ENCODE measurements around the gene RPTOR.

RPTOR gene

DNA sequence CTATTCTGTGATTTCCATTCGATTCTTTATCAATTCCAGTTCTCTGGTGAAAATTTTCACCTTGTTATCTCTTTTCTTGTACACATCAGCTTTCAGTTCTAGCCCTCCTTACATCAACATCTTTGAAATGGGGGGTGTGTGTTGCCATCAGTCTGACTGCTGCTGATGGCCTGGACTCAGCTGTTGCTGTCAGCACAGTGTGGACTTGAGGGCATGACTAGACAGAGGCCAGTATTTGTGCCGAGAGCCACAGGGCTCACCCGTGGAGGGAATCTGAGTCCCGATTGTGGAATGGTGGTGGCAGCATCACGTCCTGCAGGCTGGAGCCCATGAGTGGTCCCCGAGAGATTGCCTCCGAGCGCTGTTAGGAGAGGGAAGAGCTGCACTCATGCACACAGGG is 114.2 kb downstream of the RPTOR start:
- DNase-seq (ENCODE audit: low read depth, low spot score) = no peak
- TF ChIP-seq FOXP2 (optimal IDR thresholded peaks at IDR 0.05; ENCODE audit: control extremely low read depth, extremely low read length, insufficient read depth) (no peak), EZH2 (IDR thresholded peaks at IDR 0.05) (no peak), POLR2AphosphoS5 (IDR thresholded peaks at IDR 0.05; ENCODE audit: borderline replicate concordance, low read depth, low read length) (no peak)
- Histone ChIP-seq H3K27ac (no peak overlapping the region), H3K9me3 (ENCODE audit: low read depth, low read length) (peaks cover 7% of the 10 kb centered on the region), H3K4me3 (no peak overlapping the region), H3K9ac (ENCODE audit: insufficient read length) (no peak overlapping the region), H3K36me3 (ENCODE audit: insufficient read depth, low read length) (no peaks in the 10 kb centered on the region)

DNA sequence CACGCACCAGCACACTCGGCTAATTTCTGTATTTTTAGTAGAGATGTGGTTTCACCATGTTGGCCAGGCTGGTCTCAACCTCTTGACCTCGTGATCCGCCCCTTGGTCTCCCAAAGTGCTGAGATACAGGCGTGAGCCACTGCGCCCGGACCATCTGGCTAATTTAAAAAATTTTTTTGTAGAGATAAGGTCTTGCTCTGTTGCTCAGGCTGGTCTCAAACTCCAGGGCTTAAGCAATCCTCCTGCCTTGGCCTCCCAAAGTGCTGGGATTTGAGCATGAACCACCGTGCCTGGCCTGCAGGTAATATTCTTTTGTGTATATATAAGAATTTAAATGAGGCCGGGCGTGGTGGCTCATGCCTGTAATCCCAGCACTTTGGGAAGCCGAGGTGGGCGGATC is 115.0 kb downstream of the RPTOR start:
- no peak for TF ChIP-seq FOXP2 (optimal IDR thresholded peaks at IDR 0.05; ENCODE audit: control extremely low read depth, extremely low read length, insufficient read depth)
- no peak for TF ChIP-seq EZH2 (IDR thresholded peaks at IDR 0.05)
- TF ChIP-seq POLR2AphosphoS5 (IDR thresholded peaks at IDR 0.05; ENCODE audit: borderline replicate concordance, low read depth, low read length) = no peak
- H3K4me3 ChIP-seq = no peak overlapping the region
- H3K9me3 ChIP-seq (ENCODE audit: low read depth, low read length) = peaks cover 7% of the 10 kb centered on the region
- no peak for DNase-seq (ENCODE audit: low read depth, low spot score)
- H3K27ac ChIP-seq = no peak overlapping the region
- no peaks in the 10 kb centered on the region for H3K36me3 ChIP-seq (ENCODE audit: insufficient read depth, low read length)
- no peak overlapping the region for H3K9ac ChIP-seq (ENCODE audit: insufficient read length)

DNA sequence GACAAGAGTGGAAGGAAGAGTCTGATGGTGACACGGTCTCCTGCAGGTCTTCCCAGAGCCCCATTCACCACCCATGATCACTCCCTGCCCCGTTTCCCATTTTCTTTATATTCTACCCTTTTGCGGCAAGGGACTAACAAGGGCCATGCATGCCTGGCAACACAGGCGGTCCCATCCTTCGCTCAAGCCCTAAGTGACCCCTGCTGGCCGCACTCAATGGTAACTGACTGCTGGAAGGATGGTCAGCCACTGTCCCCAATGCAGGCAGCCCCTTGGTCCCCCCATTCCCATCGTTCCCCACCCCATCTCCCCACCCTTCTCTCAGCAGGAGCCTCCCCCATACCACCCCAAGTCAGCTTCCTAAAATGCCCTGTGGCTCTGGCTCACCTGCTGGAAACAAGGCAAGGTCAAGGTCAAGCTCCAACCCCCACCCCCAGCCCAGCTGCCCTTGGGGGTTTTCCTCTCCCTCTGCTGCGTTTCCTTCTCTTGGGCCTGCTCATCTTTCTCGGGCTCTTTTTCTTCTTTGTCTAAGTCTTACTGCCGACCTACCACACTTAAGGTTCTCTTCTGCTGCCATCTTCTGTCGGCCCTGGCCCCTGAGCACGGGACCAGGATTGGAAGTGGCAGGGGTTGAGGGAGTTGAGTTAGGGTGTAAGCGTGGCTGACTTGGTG is 116.0 kb downstream of the RPTOR start:
- Histone ChIP-seq H3K9ac (ENCODE audit: insufficient read length) (no peak overlapping the region), H3K36me3 (ENCODE audit: insufficient read depth, low read length) (no peaks in the 10 kb centered on the region), H3K9me3 (ENCODE audit: low read depth, low read length) (peaks cover 7% of the 10 kb centered on the region), H3K27ac (no peak overlapping the region), H3K4me3 (no peak overlapping the region)
- DNase-seq (ENCODE audit: low read depth, low spot score) = no peak
- no peak for TF ChIP-seq FOXP2 (optimal IDR thresholded peaks at IDR 0.05; ENCODE audit: control extremely low read depth, extremely low read length, insufficient read depth)
- no peak for TF ChIP-seq EZH2 (IDR thresholded peaks at IDR 0.05)
- TF ChIP-seq POLR2AphosphoS5 (IDR thresholded peaks at IDR 0.05; ENCODE audit: borderline replicate concordance, low read depth, low read length) = no peak

DNA sequence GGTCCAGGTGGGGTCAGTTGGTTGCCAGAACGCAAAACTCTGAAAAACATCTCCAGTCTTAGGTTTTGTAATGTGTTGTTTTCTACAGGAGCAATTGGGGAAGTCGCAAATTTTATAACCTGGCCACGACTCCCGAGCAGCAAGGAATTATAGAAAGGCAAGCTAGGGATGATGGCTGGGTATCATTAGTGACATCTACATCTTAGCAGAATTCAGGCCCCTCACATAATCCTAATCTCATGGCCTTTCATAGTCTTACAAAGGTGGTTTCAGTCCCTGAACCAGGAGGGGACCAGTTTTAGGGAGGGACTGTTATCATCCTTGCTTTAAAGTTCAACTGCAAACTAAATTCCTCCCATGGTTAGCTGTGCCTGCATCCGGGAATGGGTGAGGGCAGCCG is 117.9 kb downstream of the RPTOR start:
- no peak overlapping the region for H3K27ac ChIP-seq
- TF ChIP-seq POLR2AphosphoS5 (IDR thresholded peaks at IDR 0.05; ENCODE audit: borderline replicate concordance, low read depth, low read length) (no peak), EZH2 (IDR thresholded peaks at IDR 0.05) (no peak), FOXP2 (optimal IDR thresholded peaks at IDR 0.05; ENCODE audit: control extremely low read depth, extremely low read length, insufficient read depth) (no peak)
- no peak for DNase-seq (ENCODE audit: low read depth, low spot score)
- H3K9me3 ChIP-seq (ENCODE audit: low read depth, low read length) = peaks cover under 1% of the 10 kb centered on the region; the same call in 1 of the 2 replicates
- no peak overlapping the region for H3K9ac ChIP-seq (ENCODE audit: insufficient read length)
- H3K36me3 ChIP-seq (ENCODE audit: insufficient read depth, low read length) = no peaks in the 10 kb centered on the region
- H3K4me3 ChIP-seq = no peak overlapping the region

DNA sequence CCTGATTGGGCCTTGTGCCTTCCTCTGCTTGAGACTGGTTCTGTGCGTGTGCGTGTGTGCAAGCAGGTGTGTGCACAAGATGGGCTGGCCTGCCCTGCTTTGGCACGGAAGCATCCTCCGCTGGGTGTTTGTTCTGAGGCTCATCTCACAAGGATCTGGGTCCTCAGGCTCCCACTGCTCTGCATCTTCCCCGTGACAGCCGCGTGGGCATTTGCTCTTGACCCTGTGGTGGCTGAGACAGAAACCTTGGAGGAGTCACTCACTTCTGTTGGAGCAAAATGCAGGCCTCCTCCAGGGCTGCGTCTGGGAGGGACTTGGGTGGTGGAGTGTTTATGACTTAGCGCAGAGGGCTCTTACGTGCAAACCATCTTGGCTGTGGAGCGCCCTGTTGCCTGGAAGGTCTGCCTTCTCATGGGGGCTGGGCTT is 119.2 kb downstream of the RPTOR start:
- Histone ChIP-seq H3K9ac (ENCODE audit: insufficient read length) (no peak overlapping the region), H3K27ac (no peak overlapping the region), H3K4me3 (no peak overlapping the region), H3K9me3 (ENCODE audit: low read depth, low read length) (no peaks in the 10 kb centered on the region), H3K36me3 (ENCODE audit: insufficient read depth, low read length) (no peaks in the 10 kb centered on the region)
- TF ChIP-seq FOXP2 (optimal IDR thresholded peaks at IDR 0.05; ENCODE audit: control extremely low read depth, extremely low read length, insufficient read depth) (no peak), POLR2AphosphoS5 (IDR thresholded peaks at IDR 0.05; ENCODE audit: borderline replicate concordance, low read depth, low read length) (no peak), EZH2 (IDR thresholded peaks at IDR 0.05) (no peak)
- DNase-seq (ENCODE audit: low read depth, low spot score) = no peak

DNA sequence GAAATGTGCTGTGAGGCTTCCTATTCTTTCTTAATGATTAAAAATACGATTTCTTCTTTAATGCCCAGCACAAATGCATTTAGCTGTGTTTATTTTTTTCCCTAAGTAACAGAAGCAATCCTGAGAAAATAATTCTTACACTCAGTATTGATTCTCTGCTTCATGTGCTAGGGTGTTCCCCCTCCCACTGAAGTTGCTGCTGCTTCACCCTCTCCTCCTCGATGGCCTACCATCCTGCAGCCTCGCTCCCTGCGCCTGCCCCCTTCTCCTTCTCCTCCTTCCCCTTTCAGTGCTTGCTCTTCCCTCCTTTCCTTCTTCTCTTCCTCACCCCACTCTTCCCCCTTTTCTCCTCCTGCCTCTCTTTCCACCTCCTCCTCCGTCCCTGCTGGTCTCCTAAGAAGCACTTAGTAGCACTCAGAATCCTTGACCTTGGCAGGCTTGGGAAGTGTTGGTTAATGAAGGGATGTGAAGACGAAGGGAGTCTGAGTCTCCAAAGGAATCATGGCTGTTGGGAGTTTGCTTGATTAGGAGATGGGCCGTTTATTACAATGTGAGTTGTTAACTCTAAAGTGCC is 119.7 kb downstream of the RPTOR start:
- Histone ChIP-seq H3K9ac (ENCODE audit: insufficient read length) (no peak overlapping the region), H3K9me3 (ENCODE audit: low read depth, low read length) (no peaks in the 10 kb centered on the region), H3K4me3 (no peak overlapping the region), H3K27ac (no peak overlapping the region), H3K36me3 (ENCODE audit: insufficient read depth, low read length) (no peaks in the 10 kb centered on the region)
- no peak for DNase-seq (ENCODE audit: low read depth, low spot score)
- TF ChIP-seq POLR2AphosphoS5 (IDR thresholded peaks at IDR 0.05; ENCODE audit: borderline replicate concordance, low read depth, low read length) (no peak), FOXP2 (optimal IDR thresholded peaks at IDR 0.05; ENCODE audit: control extremely low read depth, extremely low read length, insufficient read depth) (no peak), EZH2 (IDR thresholded peaks at IDR 0.05) (no peak)

DNA sequence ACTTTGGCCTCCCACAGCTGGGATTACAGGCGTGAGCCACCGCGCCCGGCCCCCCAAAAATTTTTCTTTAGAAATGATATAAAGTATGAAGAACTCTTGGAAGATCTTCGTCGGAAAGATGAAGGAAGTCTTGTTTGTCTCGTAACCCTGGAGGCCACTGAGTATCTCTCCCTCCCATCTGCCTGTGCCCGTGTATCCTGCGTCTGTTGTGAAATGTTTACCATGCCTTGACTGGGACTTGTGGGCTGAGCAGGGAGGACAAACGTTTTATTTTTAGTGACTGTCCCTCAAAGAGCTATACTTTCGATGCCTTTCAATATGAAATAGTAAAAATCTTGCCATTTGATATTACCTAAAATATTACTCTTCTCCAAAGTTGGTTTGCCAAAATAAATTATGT is 121.2 kb downstream of the RPTOR start:
- H3K9ac ChIP-seq (ENCODE audit: insufficient read length) = no peak overlapping the region
- TF ChIP-seq POLR2AphosphoS5 (IDR thresholded peaks at IDR 0.05; ENCODE audit: borderline replicate concordance, low read depth, low read length) (no peak), EZH2 (IDR thresholded peaks at IDR 0.05) (no peak), FOXP2 (optimal IDR thresholded peaks at IDR 0.05; ENCODE audit: control extremely low read depth, extremely low read length, insufficient read depth) (no peak)
- no peak overlapping the region for H3K4me3 ChIP-seq
- no peaks in the 10 kb centered on the region for H3K36me3 ChIP-seq (ENCODE audit: insufficient read depth, low read length)
- H3K9me3 ChIP-seq (ENCODE audit: low read depth, low read length) = no peaks in the 10 kb centered on the region
- no peak for DNase-seq (ENCODE audit: low read depth, low spot score)
- H3K27ac ChIP-seq = no peak overlapping the region

DNA sequence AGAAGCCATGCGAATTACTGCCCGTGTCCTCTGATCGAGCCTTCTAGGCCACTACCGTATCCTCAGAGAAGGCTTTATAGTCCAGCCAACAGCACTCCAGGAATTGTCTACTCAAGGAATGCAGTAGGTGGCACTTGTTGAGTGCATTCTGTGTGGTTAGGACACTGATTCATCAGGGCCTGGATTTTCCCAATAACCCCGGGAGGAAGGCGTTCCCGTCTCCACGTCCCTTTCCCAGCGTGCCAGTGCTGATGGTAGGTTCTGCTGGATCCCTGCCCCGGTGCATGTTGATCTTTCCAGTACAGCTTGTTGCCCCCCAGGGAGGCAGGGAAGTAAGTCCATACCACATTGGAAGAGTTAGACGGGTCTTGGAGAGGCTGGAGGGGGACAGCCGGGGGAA is 122.2 kb downstream of the RPTOR start:
- Histone ChIP-seq H3K27ac (no peak overlapping the region), H3K4me3 (no peak overlapping the region), H3K9ac (ENCODE audit: insufficient read length) (no peak overlapping the region), H3K36me3 (ENCODE audit: insufficient read depth, low read length) (0 out of 2 replicates have a peak, but pooled peaks cover under 1% of the 10 kb centered on the region), H3K9me3 (ENCODE audit: low read depth, low read length) (no peaks in the 10 kb centered on the region)
- TF ChIP-seq POLR2AphosphoS5 (IDR thresholded peaks at IDR 0.05; ENCODE audit: borderline replicate concordance, low read depth, low read length) (no peak), FOXP2 (optimal IDR thresholded peaks at IDR 0.05; ENCODE audit: control extremely low read depth, extremely low read length, insufficient read depth) (no peak), EZH2 (IDR thresholded peaks at IDR 0.05) (no peak)
- DNase-seq (ENCODE audit: low read depth, low spot score) = no peak
